Superior temporal gyrus (tissue), 1 donor: Measurements from ENCODE around the gene IFI27.

Experiments used
- DNase-seq: peaks from one replicate; pipeline ENCODE4 v3.0.0-alpha.2; 2016; ENCODE audit errors: extremely low spot score

Gene IFI27

DNA sequence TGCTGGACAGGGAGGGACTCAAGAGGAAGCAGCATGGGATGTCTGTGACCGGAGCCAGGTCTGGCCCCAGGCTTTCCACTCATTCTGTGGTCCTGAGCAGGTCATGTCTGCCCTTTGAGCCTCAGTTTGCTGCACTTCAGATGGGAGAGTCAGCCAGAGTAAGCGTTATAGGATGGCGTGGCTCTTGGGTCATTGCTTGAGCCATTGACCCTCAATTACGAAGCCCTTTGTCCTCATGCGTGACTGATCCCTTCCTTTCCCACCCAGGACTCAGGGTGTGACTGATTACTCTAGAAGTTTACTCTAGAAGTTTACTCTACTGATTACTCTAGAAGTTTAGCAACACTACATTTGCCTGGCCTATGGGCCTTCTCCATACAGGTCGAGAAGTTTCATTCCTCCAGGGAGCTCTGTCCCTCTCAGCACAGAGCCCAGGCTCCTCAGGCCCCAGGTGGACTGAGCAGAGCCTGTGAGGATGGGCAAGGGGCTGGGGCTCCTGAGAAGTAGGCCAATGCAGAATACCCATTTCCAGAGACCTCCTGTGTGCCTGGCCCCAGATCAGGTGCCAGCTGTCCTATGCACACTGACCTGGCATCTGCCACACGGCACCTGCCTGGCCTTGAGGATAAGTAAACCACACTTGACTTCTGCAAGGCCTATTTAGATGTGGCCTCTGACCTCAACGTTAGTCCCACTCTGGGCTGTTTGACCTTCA lies 7.6 kb upstream of the IFI27 start:
- DNase-seq, result no peak

DNA sequence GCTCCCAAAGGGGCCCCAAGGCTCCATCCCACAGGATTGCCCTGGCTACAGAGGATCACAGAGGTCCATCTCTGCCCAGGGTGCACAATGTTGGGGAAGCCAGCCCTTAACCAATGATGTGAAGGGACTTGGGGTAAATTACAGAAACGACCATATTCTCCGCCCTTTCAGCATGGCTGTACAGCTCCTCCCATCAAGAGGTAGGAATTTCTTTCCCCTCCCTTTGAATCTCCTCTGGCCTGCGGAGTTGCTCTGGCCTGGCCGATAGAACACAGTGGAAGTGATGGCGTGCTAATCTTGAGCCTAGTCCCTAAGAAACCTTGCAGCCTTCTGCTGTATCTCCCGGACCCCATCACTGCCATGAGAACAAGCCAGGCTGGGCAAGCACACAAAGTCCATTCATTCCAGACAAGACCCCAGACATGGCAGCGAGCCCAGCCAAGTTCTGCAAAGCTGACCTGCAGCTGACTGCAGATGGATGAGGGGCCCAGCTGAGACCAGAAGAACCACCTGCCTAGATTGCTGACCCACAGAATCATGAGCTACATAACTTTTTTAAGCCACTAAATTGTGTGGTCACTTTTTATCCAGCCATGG lies 6.9 kb upstream of the IFI27 start:
- DNase-seq, result no peak

DNA sequence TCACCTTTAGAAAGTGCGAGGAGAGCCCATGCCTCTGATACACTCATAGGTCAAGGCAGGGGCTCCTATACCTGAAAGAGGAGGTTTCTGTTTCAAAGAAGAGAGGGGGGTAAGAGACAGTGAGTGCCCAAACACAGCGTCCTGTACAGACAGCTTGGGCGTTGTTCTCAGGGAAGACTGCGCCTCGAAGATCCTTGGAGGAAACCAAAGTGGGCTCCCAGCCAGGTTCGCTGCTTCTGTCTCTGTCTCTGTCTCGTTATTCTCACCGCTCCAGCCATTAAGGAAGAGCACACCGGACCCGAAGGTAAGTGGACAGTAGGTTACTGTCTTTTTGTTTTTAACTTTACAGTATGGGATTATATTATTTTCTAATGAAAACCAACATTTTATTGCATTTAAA lies 5.8 kb upstream of the IFI27 start:
- no peak for DNase-seq

DNA sequence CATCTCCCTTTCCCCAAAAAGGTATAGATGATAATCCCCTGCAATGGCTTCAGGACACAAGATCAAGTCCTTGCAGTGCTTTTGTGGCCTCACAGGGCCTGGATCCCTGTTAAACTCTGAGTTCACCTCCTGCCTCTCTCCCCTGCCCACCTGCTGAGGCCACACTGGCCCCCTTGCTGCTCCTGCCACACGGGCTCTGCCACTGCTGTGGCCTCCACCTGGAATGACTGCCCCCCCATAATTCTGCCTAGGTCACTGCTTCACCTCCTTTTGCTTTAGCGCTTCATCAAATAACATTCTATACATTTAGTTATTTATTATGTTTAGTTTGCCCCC lies 653 bp upstream of the IFI27 start:
- DNase-seq, result no peak

DNA sequence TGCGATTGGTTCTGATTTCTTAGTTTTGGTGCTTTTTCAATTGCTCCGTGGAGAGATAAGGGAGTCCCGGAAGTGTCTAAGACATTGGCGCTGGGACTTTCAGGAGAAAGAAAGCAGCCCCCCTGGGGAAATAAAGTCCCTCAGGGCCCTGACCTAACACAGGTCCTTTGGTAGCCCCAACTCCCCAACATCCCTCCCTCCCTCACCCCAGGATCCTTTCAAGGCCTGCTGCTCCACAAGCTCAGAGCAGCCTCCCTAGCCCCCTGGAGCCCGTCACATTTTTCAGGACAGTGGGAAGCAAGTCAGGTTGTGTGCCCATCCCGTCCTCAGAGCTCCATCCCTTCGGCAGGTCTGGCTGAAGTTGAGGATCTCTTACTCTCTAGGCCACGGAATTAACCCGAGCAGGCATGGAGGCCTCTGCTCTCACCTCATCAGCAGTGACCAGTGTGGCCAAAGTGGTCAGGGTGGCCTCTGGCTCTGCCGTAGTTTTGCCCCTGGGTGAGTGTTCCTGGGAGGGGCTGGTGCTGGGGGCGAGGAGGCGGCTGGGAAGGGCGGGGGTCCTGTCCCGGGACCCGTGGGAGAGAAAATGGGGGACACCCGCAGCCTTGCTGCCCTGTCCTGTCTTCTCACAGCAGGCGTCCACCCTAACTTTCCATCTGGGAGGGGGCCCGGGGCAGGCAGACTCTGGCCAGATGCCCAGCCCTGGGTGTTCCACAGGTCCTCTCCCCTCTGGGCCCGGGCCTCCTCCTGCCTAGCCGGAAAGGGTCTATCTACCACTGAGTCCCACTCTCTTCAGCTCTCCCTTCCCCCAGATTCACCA lies 950 bp downstream of the IFI27 start:
- no peak for DNase-seq

DNA sequence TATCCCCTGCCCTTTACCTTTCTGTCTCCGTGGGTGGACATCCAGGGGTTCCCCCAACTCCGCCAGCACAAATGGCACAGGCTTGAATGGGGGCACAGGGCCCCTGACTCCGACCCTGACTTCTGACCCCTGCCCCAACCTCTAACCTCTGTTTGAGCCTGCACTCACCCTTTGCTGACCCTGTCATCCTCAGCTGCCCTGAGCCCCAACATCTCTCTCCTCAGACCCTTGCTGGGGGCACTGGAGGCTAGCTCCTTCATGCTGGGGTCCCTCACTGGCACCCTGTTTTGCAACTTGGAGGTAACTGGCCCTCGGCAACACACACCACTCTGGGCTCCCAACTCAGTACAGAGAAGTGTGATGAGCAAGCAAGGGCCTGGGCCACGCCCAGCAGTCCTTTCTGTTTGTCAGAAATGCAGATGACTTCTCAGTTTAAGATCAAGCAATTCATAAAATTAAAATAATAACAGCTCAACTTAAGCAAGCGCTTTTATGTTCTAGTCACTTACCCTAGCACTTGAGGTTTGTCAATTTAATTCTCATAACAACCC lies 2.1 kb downstream of the IFI27 start:
- DNase-seq, result no peak

DNA sequence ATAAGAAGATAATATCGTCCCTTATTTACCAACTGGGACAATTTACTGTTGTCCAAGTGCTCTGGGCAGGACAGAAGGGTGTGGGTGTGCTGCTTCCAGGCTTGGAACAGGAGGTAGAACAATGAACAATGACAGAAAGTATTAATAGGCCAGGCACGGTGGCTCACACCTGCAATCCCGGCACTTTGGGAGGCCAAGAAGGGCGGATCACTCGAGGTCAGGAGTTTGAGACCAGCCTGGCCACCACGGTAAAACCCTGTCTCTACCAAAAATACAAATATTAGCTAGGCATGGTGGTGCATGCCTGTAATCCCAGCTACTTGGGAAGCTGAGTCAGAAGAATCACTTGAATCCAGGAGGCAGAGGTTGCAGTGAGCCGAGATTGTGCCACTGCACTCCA lies 2.5 kb downstream of the IFI27 start:
- no peak for DNase-seq

DNA sequence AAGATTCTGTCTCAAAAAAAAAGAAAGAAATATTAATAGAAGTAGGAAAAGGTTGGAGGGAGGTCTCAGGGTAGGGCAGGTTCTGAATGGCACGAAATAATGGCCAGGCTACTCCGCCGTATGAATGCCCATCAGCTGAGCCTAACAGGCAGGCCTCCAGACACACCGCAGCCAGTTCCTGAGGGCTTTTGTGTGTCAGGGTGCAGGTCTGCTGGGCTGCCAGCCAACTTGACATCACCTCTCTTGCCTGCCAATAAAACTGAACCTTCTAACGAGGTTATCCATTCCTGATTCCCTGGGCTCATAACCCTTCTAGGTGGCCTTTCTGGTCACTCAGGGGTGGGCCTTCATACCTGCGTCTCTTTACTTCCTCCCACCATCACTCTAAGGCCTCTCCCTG lies 3.0 kb downstream of the IFI27 start:
- no peak for DNase-seq

DNA sequence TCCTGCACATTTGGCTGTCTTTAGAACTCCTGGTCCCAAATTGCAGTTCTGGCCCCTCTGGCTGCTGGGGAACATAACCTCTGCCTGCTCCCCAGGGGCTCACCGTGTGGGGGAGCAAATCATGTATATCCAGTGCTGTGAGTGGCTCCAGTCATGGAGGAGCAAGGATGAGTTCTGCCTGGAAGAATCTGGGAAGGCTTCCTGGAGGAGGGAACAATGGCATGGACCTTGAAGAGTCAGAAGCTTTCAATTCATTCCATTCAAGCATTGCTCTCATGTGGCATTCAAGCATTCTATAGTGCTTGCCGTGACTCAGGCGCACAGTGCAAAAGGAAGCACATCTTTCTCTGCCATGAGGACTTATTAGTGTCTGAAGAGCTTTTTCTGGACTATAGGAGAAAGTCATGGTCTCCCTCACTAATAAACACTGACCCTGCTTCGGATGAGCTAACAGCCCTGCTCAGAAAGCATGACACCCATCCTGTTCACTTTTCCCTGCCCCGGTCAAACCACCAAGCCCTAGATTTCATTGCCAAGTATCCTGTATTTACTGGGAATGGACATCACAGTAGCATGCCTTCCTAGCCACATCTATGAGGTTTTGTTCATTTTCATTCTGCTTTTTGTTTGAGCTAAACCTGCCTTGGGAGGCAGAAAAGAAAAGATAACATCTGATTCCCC lies 3.5 kb downstream of the IFI27 start:
- DNase-seq, result no peak

DNA sequence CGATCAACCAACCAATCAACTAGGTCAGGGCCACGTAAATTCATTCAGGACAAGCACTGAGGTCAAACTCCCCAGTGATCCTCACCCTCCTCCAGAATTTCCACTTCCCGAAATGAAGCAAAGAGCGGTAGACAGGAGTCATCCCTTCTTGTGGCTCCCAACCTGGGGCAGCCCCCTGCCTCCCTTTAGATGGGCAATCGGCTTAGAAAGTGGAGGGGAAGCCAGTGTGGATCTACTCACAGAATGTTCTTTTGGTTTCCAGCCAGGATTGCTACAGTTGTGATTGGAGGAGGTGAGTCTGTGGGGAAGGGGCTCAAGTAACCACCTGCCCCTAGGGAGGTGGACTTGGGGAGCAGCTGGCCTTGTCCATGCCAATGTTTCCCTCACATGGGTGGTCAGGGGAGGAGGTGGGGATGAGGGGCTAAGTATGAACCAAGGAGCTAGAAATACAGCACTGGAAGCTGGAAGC lies 4.1 kb downstream of the IFI27 start:
- DNase-seq, result no peak

DNA sequence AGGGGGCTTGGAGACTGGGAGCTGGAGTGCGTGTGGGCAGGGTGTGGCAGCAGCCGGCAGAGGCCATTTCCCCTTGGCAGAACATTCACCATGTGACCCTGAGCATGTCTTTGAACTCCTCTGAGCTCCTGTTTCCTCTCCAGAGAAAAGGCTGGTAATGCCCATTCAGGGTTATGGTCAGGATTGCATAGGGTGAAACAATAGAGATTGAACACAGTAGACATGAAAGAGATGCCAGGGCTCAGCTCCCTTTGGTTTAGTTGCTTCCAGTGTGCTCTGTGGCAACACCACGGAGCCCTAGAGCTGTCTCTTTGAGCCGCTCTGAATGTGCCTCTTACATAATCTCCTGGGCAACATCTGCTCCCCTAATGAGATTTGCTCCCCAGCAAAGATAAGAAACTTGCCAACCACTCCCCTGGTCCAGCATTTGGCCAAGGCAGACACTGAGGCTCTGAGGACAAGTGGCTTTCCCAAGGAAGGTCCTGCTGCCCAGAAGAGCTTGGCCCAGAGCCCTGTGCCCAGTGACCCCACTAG lies 4.6 kb downstream of the IFI27 start:
- peak; percentile 15 for DNase-seq

DNA sequence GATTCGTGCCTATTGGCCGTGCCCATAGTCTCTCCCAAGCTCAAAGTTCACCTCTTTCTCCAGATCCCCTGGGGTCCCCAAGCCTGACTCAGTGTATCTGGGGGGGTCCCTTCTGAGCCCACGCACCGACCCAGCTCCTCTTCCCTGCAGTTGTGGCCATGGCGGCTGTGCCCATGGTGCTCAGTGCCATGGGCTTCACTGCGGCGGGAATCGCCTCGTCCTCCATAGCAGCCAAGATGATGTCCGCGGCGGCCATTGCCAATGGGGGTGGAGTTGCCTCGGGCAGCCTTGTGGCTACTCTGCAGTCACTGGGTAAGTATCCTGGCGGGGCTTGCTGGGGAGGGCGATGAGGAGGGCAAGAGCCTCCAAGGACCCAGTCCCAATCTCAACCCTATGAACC lies 5.1 kb downstream of the IFI27 start:
- DNase-seq, result no peak

DNA sequence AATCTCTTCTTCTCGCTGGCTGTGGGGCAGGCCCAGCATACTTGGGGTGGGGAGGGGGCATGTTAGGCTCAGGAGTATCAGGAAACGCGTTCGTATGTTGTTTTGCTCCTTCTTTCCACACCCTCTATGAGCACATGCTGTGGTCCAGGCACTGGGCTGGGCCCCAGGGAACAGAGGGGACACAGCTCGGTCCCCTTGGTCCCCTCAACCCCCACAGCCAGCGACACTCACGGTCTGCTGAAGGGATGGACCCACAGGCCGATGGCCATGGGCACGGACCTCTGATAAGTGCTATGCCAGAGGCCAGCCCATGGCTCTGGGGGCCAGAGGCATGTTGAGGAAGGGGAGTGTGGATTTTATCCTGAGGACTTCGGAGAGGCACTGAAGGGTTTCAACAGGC lies 6.2 kb downstream of the IFI27 start:
- DNase-seq, result no peak

DNA sequence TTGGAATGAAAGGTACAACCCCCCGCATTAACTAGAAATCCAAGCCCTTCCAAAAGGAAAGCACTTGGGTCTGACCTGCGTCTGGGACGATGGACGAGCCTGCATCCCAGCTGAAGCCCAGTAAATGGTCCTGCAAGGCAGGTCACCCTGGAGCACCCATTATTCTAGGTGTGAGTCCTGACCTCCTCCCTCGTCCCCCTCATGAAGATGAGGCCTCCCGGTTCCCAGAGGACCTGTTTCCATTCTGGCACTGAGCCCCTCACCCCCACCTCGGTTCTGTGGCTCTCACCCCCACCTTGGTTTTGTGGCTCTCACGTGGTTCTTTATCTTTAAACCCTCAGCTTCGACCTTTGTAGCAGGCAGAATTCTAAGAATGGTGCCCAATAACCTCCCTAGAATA lies 7.3 kb downstream of the IFI27 start:
- no peak for DNase-seq

DNA sequence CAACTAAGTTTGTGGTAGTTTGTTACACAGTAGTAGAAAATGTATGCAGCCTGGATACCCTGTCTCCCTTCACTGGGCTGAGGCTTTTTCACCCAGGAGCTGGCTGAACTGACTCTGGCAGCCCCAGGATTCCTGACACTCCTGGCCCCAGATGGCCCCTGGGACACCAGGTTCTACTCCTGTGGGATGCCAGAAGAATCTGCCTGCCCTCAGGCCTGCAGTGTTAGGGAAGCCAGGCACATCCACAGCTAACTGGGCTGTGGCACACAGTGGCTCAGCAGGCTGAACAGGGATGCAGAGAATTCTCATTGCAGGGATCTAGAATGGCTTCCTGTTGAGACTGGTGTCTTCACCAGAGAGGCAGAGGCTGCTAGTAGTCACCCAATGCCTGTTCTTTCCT lies 8.5 kb downstream of the IFI27 start:
- no peak for DNase-seq

DNA sequence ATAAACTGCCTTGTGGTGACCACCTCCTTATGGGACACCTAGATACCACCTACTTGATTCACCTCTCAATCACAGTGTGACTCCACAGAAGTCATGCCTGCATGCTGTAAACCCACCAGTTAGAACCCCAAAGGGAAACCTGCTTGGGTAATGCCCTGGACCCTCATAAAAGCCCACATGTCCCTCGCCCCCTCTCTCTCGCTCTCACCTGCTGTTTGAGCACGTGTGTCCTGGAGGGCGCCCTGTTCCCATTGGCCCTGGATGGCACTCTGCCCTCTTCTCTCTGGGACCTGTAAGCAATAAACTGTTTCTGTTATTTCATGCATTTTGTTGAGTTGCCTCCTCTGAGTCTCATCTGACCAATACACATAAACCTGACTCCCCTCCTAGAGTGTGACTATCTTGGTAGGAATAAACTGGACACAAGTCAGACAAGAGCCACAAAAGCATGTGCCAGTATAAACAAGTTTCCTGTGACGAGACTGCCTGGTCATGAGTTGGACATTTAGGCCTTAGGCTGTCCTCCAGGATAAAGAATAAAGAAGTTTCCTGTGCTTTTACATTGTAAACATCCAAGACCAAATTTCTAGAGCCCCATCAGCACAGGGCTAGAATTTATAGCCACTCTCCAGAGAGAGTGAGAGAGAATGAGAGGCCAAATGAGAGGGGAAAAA lies 10.3 kb downstream of the IFI27 start:
- no peak for DNase-seq

DNA sequence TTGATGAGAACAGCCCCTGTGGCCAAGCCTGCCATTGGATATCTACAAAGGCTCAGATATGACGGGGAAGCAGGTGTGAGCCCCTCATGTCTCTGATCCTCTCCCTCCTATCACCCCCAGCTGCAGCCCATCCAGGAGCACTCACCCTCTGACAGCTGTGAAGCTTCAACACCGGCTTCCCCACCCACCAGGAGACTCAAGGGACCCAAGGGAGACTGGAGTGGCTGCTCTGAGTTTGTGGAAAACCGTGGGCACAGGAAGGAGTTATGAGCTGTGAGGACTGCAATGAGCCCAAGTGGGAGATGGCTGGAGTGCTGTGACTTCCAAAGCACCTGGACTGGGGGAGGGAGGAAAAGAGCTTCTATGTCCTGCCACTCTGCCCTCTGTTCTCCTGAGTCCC lies 10.9 kb downstream of the IFI27 start:
- DNase-seq, result no peak

DNA sequence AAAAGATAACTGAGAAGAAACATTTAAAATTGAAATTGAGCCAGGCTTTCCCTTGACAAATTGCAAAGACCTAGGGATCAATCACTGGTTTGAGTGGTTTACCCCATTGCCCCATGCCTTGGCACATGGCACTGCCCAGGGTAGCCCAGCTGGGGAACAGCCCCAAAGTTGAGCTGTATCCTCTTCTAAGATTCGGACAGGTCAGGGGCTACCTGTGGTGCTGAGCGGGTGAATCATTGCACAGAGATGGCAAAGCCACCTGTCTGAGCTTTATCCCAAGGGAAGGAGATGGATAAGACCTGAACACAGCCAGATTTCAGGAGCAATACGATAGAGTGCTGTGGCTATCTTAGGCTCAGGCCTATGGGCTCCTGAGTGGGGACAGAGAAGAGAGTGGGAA lies 11.9 kb downstream of the IFI27 start:
- DNase-seq, result no peak

DNA sequence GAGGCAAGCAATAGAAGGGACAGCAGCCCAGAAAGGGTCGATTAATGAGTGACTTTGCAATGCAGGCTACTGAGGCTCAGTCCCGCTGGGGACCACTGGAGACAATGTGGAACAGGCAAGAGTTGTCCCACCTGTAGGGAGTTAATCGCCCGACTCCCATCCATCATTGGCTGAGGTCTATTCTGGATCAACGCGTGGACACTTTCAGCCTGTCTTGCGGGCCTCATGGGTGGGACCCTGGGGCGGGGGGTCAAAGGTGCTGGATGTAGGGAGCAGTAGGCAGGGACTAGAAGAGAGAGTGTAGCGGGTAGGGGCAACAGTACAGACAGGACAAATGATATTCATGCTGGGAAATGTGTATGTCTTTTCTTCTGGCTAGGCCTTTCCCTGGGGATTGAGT lies 12.8 kb downstream of the IFI27 start:
- no peak for DNase-seq

DNA sequence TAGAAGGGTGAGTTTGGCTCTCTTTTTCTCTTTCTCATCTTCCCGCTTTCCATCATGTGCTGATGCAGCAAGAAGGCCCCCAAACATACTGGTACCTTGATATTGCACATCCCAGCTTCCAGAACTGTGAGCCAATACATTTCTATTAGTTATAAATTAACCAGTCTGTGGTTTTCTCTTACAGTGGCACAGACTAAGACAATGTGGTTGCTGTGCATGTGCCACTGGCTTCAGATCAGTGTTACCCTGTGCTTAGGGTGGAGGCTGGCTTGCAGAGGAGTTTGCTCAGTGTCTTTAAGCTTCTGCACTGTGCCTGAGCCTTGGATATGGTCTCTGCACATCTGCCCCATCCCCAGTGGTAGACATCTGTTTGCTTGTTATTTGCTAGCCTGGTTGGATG lies 13.3 kb downstream of the IFI27 start:
- no peak for DNase-seq

DNA sequence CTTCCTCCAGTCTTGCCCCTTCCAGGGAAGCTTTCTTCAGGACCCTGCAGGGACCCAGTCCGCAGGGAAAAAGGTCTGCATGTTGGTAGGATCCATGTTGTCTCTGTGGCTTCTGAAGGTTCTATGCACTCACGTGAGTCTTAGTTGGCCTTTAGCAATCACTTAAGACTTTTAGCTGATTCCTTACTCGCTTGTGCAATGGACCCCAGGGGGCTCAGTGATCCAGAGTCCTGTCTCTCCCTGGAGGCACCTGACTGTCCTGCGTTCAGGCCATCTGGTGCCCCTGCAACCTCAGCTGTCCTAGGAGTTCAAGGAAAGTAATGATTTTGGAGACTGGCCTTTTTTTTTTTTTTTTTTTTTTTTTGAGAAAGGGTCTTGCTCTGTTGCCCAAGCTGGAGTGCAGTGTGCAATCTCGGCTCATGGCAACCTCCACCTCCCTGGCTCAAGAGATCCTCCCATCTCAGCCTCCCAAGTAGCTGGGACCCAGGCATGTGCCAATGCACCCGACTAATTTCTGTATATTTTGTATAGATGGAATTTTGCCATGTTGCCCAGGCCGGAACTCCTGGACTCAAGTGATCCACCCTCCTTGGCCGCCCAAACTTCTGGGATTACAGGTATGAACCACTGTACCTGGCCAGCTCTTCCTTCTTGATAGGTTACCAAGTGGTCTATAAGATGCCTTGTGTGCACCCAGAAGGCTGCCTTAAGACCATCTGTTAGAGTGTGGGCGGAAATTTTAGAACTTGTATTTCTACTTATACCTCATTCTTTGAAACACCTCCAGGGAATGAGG lies 14.2 kb downstream of the IFI27 start:
- DNase-seq, result peak; percentile 23
